DOHH2 (cell line): Measurements from ENCODE around the gene SPAG6.

Experiments
- H3F3A ChIP-seq: fragments of 200-600 bp; sonication (generic), shearing (Covaris generic); 2 replicates; pipeline ENCODE4 v1.6.0; 2016; ENCODE audit warnings: antibody characterized with exemption, mild to moderate bottlenecking; ENCODE audit not compliant: control insufficient read depth, insufficient read depth
- H3K27ac ChIP-seq: fragments of 200-600 bp; sonication (generic); 2 replicates; pipeline ENCODE4 v1.5.1; 2014; ENCODE audit warnings: low read depth, mild to moderate bottlenecking, low read length, moderate library complexity
- H3K27me3 ChIP-seq: fragments of 200-600 bp; sonication (generic); 2 replicates; pipeline ENCODE4 v1.6.1; 2014; ENCODE audit warnings: mild to moderate bottlenecking, low read length, mixed read lengths; ENCODE audit not compliant: control insufficient read depth
- H3K36me3 ChIP-seq: fragments of 200-600 bp; sonication (generic); 2 replicates; pipeline ENCODE4 v1.6.1; 2014; ENCODE audit warnings: mild to moderate bottlenecking, low read length, moderate library complexity, mixed read lengths; ENCODE audit not compliant: control insufficient read depth
- H3K4me1 ChIP-seq: fragments of 200-600 bp; sonication (generic); 2 replicates; pipeline ENCODE4 v1.6.1; 2014; ENCODE audit warnings: mild to moderate bottlenecking, low read length, mixed read lengths; ENCODE audit not compliant: control insufficient read depth
- H3K4me2 ChIP-seq: fragments of 200-600 bp; sonication (generic); 2 replicates; pipeline ENCODE4 v1.6.0; 2014; ENCODE audit warnings: mild to moderate bottlenecking, low read length, moderate library complexity
- H3K4me3 ChIP-seq: fragments of 200-600 bp; sonication (generic); 2 replicates; pipeline ENCODE4 v1.5.1; 2014; ENCODE audit warnings: mild to moderate bottlenecking, low read length, mixed read lengths
- H3K79me2 ChIP-seq: fragments of 200-600 bp; sonication (generic); 2 replicates; pipeline ENCODE4 v1.6.1; 2014; ENCODE audit warnings: mild to moderate bottlenecking, low read length, mixed read lengths; ENCODE audit not compliant: control insufficient read depth
- H3K9me2 ChIP-seq: fragments of 200-600 bp; sonication (generic); replicated peaks from 2 replicates; pipeline ENCODE4 v1.6.1; 2014; ENCODE audit warnings: mild to moderate bottlenecking, low read length, mixed read lengths; ENCODE audit not compliant: control insufficient read depth
- H3K9me3 ChIP-seq: fragments of 200-600 bp; sonication (generic); 2 replicates; pipeline ENCODE4 v1.6.1; 2014; ENCODE audit warnings: antibody characterized with exemption, low read length, mixed read lengths; ENCODE audit not compliant: control insufficient read depth, insufficient read depth
- H4K20me1 ChIP-seq: fragments of 200-600 bp; sonication (generic); 2 replicates; pipeline ENCODE4 v1.6.0; 2014; ENCODE audit warnings: low read depth, mild to moderate bottlenecking, antibody characterized with exemption, low read length, moderate library complexity; ENCODE audit not compliant: control insufficient read depth, insufficient read depth
- CTCF ChIP-seq: fragments of 200-600 bp; sonication (generic); IDR thresholded peaks from one replicate; pipeline ENCODE4 v1.5.1; 2014; ENCODE audit warnings: antibody characterized with exemption, mild to moderate bottlenecking, low read depth, low read length; ENCODE audit not compliant: poor library complexity, severe bottlenecking
- EZH2phosphoT487 ChIP-seq: fragments of 200-600 bp; sonication (generic); IDR thresholded peaks from 2 replicates; pipeline ENCODE4 v1.6.1; 2017; ENCODE audit warnings: borderline replicate concordance, mild to moderate bottlenecking, antibody characterized with exemption, low read length, moderate library complexity, mixed read lengths

SPAG6 gene

GRCh38 chr10:22438711-22439110 lies 93.4 kb downstream of the SPAG6 start:
- Histone ChIP-seq H3K4me1 (peaks cover 32% of the 10 kb centered on the region), H3K27me3 (peaks cover 30% of the 10 kb centered on the region)

DNA sequence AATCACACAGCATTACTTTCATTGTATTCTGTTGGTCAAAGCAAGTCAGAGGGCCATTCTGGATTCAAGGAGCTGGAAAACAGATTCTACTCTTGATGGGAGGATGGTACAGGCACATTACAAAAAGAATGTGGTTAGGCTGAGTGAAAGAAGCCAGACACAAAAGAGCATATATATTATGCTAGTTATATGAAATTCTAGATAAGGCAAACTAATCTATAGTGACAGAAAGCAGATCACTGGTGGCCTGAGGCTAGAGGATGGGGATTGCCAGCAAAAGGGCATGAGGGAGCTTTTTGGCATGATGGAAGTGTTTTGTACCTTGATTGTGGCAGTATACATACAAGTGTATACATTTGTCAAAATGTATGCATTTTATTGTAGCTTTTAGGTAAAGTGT lies 96.8 kb downstream of the SPAG6 start:
- H3K4me2 ChIP-seq, result no peak overlapping the region
- no peaks in the 10 kb centered on the region for H4K20me1 ChIP-seq
- no peaks in the 10 kb centered on the region for H3K79me2 ChIP-seq
- no peaks in the 10 kb centered on the region for H3F3A ChIP-seq
- H3K9me2 ChIP-seq, result no peaks in the 10 kb centered on the region
- H3K27ac ChIP-seq, result no peak overlapping the region
- no peak for TF ChIP-seq EZH2phosphoT487
- TF ChIP-seq CTCF, result no peak
- peaks cover 27% of the 10 kb centered on the region for H3K4me1 ChIP-seq
- H3K4me3 ChIP-seq, result no peak overlapping the region
- no peaks in the 10 kb centered on the region for H3K9me3 ChIP-seq
- peaks cover 30% of the 10 kb centered on the region for H3K27me3 ChIP-seq
- no peaks in the 10 kb centered on the region for H3K36me3 ChIP-seq

More at GRCh38 chr10:22438711-22439110, 93.4 kb downstream of the SPAG6 start:
- no peaks in the 10 kb centered on the region for H3K36me3 ChIP-seq
- no peaks in the 10 kb centered on the region for H3K9me3 ChIP-seq
- no peaks in the 10 kb centered on the region for H3K9me2 ChIP-seq
- H3K4me2 ChIP-seq, result no peak overlapping the region
- no peak overlapping the region for H3K4me3 ChIP-seq
- no peaks in the 10 kb centered on the region for H4K20me1 ChIP-seq
- no peak overlapping the region for H3K27ac ChIP-seq
- H3K79me2 ChIP-seq, result no peaks in the 10 kb centered on the region
- H3F3A ChIP-seq, result peaks cover 5% of the 10 kb centered on the region; the same call in 1 of the 2 replicates
- TF ChIP-seq CTCF (no peak), EZH2phosphoT487 (no peak)

GRCh38 chr10:22442468-22442867 lies 97.2 kb downstream of the SPAG6 start:
- Histone ChIP-seq H3K9me3 (no peaks in the 10 kb centered on the region), H3K4me2 (no peak overlapping the region), H3K36me3 (no peaks in the 10 kb centered on the region), H3K4me1 (peaks cover 23% of the 10 kb centered on the region), H3K4me3 (no peak overlapping the region), H3F3A (no peaks in the 10 kb centered on the region), H3K27ac (no peak overlapping the region), H3K27me3 (peaks cover 27% of the 10 kb centered on the region), H3K79me2 (no peaks in the 10 kb centered on the region), H3K9me2 (no peaks in the 10 kb centered on the region), H4K20me1 (no peaks in the 10 kb centered on the region)
- TF ChIP-seq CTCF, result no peak
- TF ChIP-seq EZH2phosphoT487, result no peak
